Measurements from ENCODE around the gene NSUN3.

NSUN3 gene

DNA sequence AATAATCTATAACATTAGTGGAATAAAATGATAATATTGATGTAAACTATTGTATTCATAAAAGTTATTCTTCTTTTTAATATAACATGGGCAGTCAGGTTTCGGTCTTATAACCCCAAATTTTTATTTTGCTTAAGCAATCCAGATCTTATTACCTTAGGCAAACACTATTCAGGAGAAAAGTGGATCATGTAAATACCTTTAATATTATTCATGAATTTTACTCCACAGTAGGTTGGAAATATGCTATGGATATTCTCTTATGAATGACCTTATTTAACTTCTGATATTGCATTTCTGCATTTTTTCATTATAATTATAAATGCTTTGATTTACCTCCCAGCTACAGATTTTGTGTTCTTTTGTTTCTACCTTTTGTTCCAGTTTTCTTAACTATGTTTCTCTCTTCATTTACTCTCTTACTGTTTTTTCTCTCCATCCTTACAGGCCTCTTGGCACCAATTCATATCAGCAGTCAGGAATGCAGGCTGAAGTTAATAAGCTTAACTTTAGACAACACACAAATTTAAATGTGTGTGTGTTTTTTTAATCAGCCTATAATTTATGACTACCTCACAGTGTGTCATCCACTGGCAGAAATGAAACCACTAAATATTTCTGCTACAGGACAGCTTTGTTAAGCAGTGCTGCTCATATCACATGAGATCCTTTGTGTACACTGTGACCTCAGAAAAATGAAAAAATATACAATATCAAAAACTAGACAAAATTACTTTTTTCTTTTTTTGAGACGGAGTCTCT lies 111.0 kb downstream of the NSUN3 start:
- no peaks in the 10 kb centered on the region for H3K4me1 ChIP-seq (ENCODE audit: control insufficient read depth, insufficient read depth, low read length)
- no peaks in the 10 kb centered on the region for H3K9me3 ChIP-seq (ENCODE audit: control insufficient read depth, insufficient read depth, low read length)
- no peaks in the 10 kb centered on the region for H3K36me3 ChIP-seq (ENCODE audit: control insufficient read depth, insufficient read depth, low read length)
- H3K9ac ChIP-seq (ENCODE audit: low read depth, low read length), result no peak overlapping the region
- no peak overlapping the region for H3K4me3 ChIP-seq (ENCODE audit: low read depth, low read length)
- no peaks in the 10 kb centered on the region for H3K27me3 ChIP-seq (ENCODE audit: control insufficient read depth, insufficient read depth, low read length)

DNA sequence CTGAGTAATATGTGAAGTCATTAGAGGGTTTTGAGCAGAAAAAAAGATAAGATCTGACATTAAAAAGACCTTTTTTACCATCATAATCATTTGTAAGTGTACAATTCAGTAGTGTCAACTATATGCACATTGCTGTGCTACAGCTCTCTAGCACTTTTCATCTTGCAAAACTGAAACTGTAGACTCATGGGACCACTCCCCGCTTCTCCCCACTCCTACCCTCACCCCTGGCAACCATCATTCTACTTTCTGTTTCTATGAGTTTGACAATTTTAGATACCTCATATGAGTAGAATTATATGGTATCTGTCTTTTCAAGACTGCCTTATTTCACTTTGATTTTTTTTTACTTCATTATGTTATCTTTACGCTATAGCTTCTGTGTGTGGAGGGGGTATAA lies 112.8 kb downstream of the NSUN3 start:
- H3K36me3 ChIP-seq (ENCODE audit: control insufficient read depth, insufficient read depth, low read length), result no peaks in the 10 kb centered on the region
- no peak overlapping the region for H3K4me3 ChIP-seq (ENCODE audit: low read depth, low read length)
- H3K27me3 ChIP-seq (ENCODE audit: control insufficient read depth, insufficient read depth, low read length), result no peaks in the 10 kb centered on the region
- no peaks in the 10 kb centered on the region for H3K4me1 ChIP-seq (ENCODE audit: control insufficient read depth, insufficient read depth, low read length)
- H3K9ac ChIP-seq (ENCODE audit: low read depth, low read length), result no peak overlapping the region
- H3K9me3 ChIP-seq (ENCODE audit: control insufficient read depth, insufficient read depth, low read length), result no peaks in the 10 kb centered on the region

DNA sequence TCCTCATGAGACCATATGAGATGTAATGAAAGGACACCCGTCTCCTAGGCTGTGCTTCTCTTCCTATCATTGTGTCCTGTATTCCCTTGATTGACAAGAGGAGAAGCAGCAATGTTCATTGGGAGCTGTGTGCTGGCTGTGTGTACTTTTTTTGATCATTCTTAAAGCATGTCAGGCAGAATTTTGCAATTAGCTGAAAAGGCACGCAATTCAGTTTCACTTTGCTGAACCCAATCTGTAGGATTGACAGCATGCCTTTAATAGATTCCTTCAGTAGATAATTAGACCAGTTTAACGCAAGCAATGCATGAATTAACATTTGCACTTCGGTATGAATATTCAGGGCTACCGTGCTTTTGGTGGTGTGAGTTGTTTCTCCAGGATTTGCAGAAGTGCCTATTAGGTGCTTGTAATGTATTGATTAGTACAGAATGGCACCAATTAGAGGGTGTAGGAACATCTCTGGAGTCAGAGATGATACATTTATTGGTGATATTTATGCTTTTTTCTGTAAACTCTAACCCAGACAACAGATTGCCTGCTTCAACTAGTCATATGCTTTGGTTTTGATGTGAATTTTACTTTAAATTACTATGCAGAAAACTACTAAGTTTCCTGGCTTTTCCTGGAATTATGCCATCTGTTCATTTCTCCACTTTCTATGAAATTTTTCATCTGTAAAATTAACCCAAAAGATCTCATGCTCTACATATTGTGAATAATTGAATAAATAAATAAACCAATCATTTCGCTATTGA lies 114.3 kb downstream of the NSUN3 start:
- no peak overlapping the region for H3K4me3 ChIP-seq (ENCODE audit: low read depth, low read length)

More for the DNA sequence above, 114.3 kb downstream of the NSUN3 start:
- H3K27me3 ChIP-seq (ENCODE audit: control insufficient read depth, insufficient read depth, low read length), result no peaks in the 10 kb centered on the region
- H3K9ac ChIP-seq (ENCODE audit: low read depth, low read length), result no peak overlapping the region
- H3K36me3 ChIP-seq (ENCODE audit: control insufficient read depth, insufficient read depth, low read length), result no peaks in the 10 kb centered on the region
- no peaks in the 10 kb centered on the region for H3K4me1 ChIP-seq (ENCODE audit: control insufficient read depth, insufficient read depth, low read length)
- H3K9me3 ChIP-seq (ENCODE audit: control insufficient read depth, insufficient read depth, low read length), result no peaks in the 10 kb centered on the region
